Caco-2 (cell line): ENCODE measurements around the gene MARK4. TPM values are rescaled to one million over a fixed set of nuclear protein-coding genes. Genes with fewer than 3 reads are reported as not detected.

ENCODE experiments used
- BruUV-seq: library from RNA; stranded (reverse); fragments of 400-500 nt; replicated peaks from 2 replicates; lab custom pipeline; 2021; lab: Mats Ljungman, UMichigan
- CTCF ChIA-PET: fragments of 300-600 bp; sonication (Branson Sonifier 250); formaldehyde crosslinking; loops from one replicate; lab custom pipeline; 2022; ENCODE audit warnings: antibody characterized with exemption; lab: Charles Lee
- POLR2A ChIA-PET: fragments of 300-600 bp; sonication (Branson Sonifier 250); formaldehyde crosslinking; loops from one replicate; lab custom pipeline; 2022; ENCODE audit warnings: antibody characterized with exemption; lab: Charles Lee
- DNase-seq, 2 experiments: peaks; one replicate each; pipeline versions ENCODE4 v3.0.0 to v3.0.0-alpha.2; 2020 to 2022
- H3K27me3 ChIP-seq: replicated peaks from 2 replicates; pipeline ENCODE4 v1.6.0; 2011; ENCODE audit warnings: low read length; ENCODE audit not compliant: control insufficient read depth, insufficient read depth
- H3K36me3 ChIP-seq: 2 replicates; pipeline ENCODE4 v1.5.1; 2011; ENCODE audit warnings: low read length; ENCODE audit not compliant: control insufficient read depth, insufficient read depth
- H3K4me1 ChIP-seq: fragments of 250-450 bp; sonication (Bioruptor Pico); 2 replicates; pipeline ENCODE4 v1.5.1; 2020; ENCODE audit warnings: mild to moderate bottlenecking
- H3K4me3 ChIP-seq: 2 replicates; pipeline ENCODE4 v1.5.1; 2011; ENCODE audit warnings: low read depth, mild to moderate bottlenecking, control low read depth, low read length
- H3K9me3 ChIP-seq: fragments of 250-450 bp; sonication (Bioruptor Pico); 2 replicates; pipeline ENCODE4 v1.5.1; 2020; ENCODE audit warnings: mild to moderate bottlenecking, moderate library complexity
- H3K27ac Mint-ChIP-seq: one replicate; pipeline ENCODE4 v1.8.0; 2022; ENCODE audit warnings: mixed read lengths; ENCODE audit not compliant: unreplicated experiment
- H3K27me3 Mint-ChIP-seq: one replicate; pipeline ENCODE4 v1.8.0; 2022; ENCODE audit warnings: mixed read lengths; ENCODE audit not compliant: insufficient read depth, unreplicated experiment
- H3K36me3 Mint-ChIP-seq: one replicate; pipeline ENCODE4 v1.8.0; 2022; ENCODE audit warnings: mild to moderate bottlenecking, mixed read lengths; ENCODE audit not compliant: insufficient read depth, unreplicated experiment
- H3K4me1 Mint-ChIP-seq: one replicate; pipeline ENCODE4 v1.8.0; 2022; ENCODE audit warnings: low read depth, mixed read lengths; ENCODE audit not compliant: unreplicated experiment
- H3K4me3 Mint-ChIP-seq: one replicate; pipeline ENCODE4 v1.8.0; 2022; ENCODE audit warnings: mild to moderate bottlenecking, moderate library complexity, mixed read lengths; ENCODE audit not compliant: unreplicated experiment
- H3K9me3 Mint-ChIP-seq: one replicate; pipeline ENCODE4 v1.8.0; 2022; ENCODE audit warnings: mixed read lengths; ENCODE audit not compliant: unreplicated experiment
- CTCF ChIP-seq, 2 experiments: fragments of 200-600 bp in 1 of 2; IDR thresholded peaks; 1 replicate in 1 of 2; 2 replicates in 1 of 2; pipeline versions ENCODE4 v1.5.1 to v1.8.0; 2011 to 2022; ENCODE audit warnings: antibody characterized with exemption in 1 of 2, control low read depth in 1 of 2, inconsistent platforms in 1 of 2, low read depth in 1 of 2, low read length in 1 of 2, mild to moderate bottlenecking in 1 of 2, moderate library complexity in 1 of 2; ENCODE audit not compliant: insufficient read depth in 1 of 2, severe bottlenecking in 1 of 2, unreplicated experiment in 1 of 2
- intact Hi-C: fragments of 100-400 bp; cut with micrococcal nuclease; formaldehyde crosslinking; loops from one replicate; pipeline ENCODE4 v1.10.0; 2022; ENCODE audit not compliant: unreplicated experiment
- total RNA-seq: library from RNA; stranded (reverse); gene quantifications from 2 replicates; pipeline ENCODE4 v1.2.3, GENCODE V29; 2022

Gene MARK4
- total RNA-seq, 1 experiment from 2014 or later = 30.3 TPM

- no TSS peak for BruUV-seq
- Histone ChIP-seq H3K9me3 (no peaks in the 10 kb centered on the region), H3K4me3 (no peak overlapping the region), H3K27me3 (no peaks in the 10 kb centered on the region), H3K36me3 (no peaks in the 10 kb centered on the region; the same call in 1 of the 2 replicates), H3K4me1 (no peaks in the 10 kb centered on the region)
- TF ChIP-seq CTCF (IDR thresholded peaks at IDR 0.05; ENCODE audit: insufficient read depth in 1 of 2, low read depth in 1 of 2, low read length in 1 of 2, severe bottlenecking in 1 of 2, unreplicated experiment in 1 of 2) = no peak
- intact Hi-C loops = no loop called here
- POLR2A ChIA-PET = no interaction called here
- DNase-seq = no peak
- Mint-ChIP-seq H3K4me3 (no peak overlapping the region), H3K27ac (no peak overlapping the region), H3K27me3 (no peaks in the 10 kb centered on the region), H3K4me1 (peaks cover 6% of the 10 kb centered on the region), H3K9me3 (no peaks in the 10 kb centered on the region), H3K36me3 (peaks cover 67% of the 10 kb centered on the region)
- CTCF ChIA-PET = interaction anchor here (0.5 to 0.6 kb wide), 2 partner anchors 152 to 276 kb away, joined by 4 to 7 read pairs; no protein-coding TSS in a partner anchor
These were observed 100.4 kb downstream of the MARK4 start for GRCh38 chr19:45351401-45351952.

- Mint-ChIP-seq H3K4me1 (peaks cover 6% of the 10 kb centered on the region), H3K4me3 (no peak overlapping the region), H3K27me3 (no peaks in the 10 kb centered on the region), H3K9me3 (no peaks in the 10 kb centered on the region), H3K27ac (no peak overlapping the region), H3K36me3 (peaks cover 69% of the 10 kb centered on the region)
- intact Hi-C loops = no loop called here
- Histone ChIP-seq H3K36me3 (no peaks in the 10 kb centered on the region; the same call in 1 of the 2 replicates), H3K4me3 (no peak overlapping the region), H3K4me1 (no peaks in the 10 kb centered on the region), H3K27me3 (no peaks in the 10 kb centered on the region), H3K9me3 (no peaks in the 10 kb centered on the region)
- CTCF ChIA-PET = no interaction called here
- POLR2A ChIA-PET = no interaction called here
- TF ChIP-seq CTCF (IDR thresholded peaks at IDR 0.05; ENCODE audit: insufficient read depth in 1 of 2, low read depth in 1 of 2, low read length in 1 of 2, severe bottlenecking in 1 of 2, unreplicated experiment in 1 of 2) = no peak
- BruUV-seq = no TSS peak
- DNase-seq = no peak
These were observed 101.0 kb downstream of the MARK4 start for GRCh38 chr19:45352062-45352461.

GRCh38 chr19:45352471-45352870 is 101.4 kb downstream of the MARK4 start:
- Mint-ChIP-seq H3K9me3 (no peaks in the 10 kb centered on the region), H3K4me1 (peaks cover 6% of the 10 kb centered on the region), H3K27ac (no peak overlapping the region), H3K4me3 (no peak overlapping the region), H3K36me3 (peaks cover 73% of the 10 kb centered on the region), H3K27me3 (no peaks in the 10 kb centered on the region)
- BruUV-seq = no TSS peak
- POLR2A ChIA-PET = no interaction called here
- H3K4me1 ChIP-seq = no peaks in the 10 kb centered on the region
- TF ChIP-seq CTCF (IDR thresholded peaks at IDR 0.05; ENCODE audit: insufficient read depth in 1 of 2, low read depth in 1 of 2, low read length in 1 of 2, severe bottlenecking in 1 of 2, unreplicated experiment in 1 of 2) = no peak
- CTCF ChIA-PET = no interaction called here
- peaks cover 1% of the 10 kb centered on the region for H3K36me3 ChIP-seq
- intact Hi-C loops = no loop called here
- H3K4me3 ChIP-seq = no peak overlapping the region
- no peak for DNase-seq
- H3K27me3 ChIP-seq = no peaks in the 10 kb centered on the region
- no peaks in the 10 kb centered on the region for H3K9me3 ChIP-seq
